Right lobe of liver (tissue), 4 donors: ENCODE measurements around the gene TRIOBP.

Experiments
- CTCF ChIP-seq, 4 donors: fragments of 200-600 bp in 3 of 4; fragments of 450-650 bp in 1 of 4; IDR thresholded peaks; one replicate each; pipeline versions ENCODE4 v1.5.1 to v1.8.0; 2016 to 2022; ENCODE audit warnings: antibody characterized with exemption in 4 of 4, mild to moderate bottlenecking in 2 of 4
- POLR2A ChIP-seq: fragments of 450-650 bp; IDR thresholded peaks from one replicate; pipeline ENCODE4 v1.6.1; 2017; ENCODE audit warnings: antibody characterized with exemption, mild to moderate bottlenecking
- donor health status: DM: no; HTN: no; CAD: no.
- donor health status: DM: no; HTN: no; CAD: no.
- donor health status: DM: no; HTN: yes; CAD: no.

GRCh38 chr22:37749226-37749625 is 52.4 kb downstream of the TRIOBP start:
- TF ChIP-seq CTCF (IDR thresholded peaks at IDR 0.05) (no peak), POLR2A (no peak)
